Measurements from ENCODE around the gene MOB3A. TPM values are rescaled to one million over a fixed set of nuclear protein-coding genes. Genes with fewer than 3 reads are reported as not detected.

Gene MOB3A
- total RNA-seq, 2 donors from 2014 or later = 37.8 to 50.9 TPM

DNA sequence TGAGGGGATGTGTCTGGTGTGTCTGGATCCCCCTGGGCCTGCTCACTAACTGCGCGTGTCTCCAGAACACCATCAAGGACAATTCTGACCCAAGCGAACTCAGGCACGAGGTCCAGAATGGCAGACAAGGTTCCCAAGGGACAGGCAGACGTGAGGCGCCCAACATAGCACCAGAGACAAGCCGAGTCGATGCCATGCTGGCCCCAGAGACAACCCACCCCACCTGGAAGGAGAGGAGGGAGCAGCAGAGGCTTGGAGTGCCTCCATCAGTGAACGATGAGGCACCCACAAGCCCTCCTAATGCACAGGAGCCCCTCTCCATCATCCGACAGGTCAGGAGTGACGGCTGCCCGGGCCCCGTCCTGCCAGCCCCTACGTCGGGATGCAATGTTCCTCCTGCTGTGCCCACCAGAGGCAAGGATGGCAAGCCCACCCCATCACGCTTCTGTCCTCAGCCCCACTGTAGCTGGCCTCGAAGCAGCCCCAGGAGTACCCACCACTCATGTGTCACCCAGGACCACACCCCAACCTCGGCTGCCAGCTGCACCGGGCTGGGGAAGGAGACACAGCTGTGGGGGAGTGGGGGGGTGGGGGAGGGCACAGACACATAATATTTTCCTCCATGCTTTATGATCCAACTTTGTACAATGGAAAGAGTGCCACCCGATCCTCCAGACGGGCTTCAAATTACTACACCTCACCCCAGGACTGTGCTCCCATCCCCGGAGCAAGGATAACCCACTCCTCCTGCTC, 43.4 kb upstream of the MOB3A start:
- Histone ChIP-seq H3K4me3 (no peak overlapping the region), H3K4me1 (ENCODE audit: control insufficient read depth in 1 of 2, low read depth in 2 of 2) (no peaks in the 10 kb centered on the region), H3K9me3 (no peaks in the 10 kb centered on the region), H3K36me3 (peaks cover 26% of the 10 kb centered on the region), H3K27ac (no peak overlapping the region), H3K27me3 (replicated peaks; ENCODE audit: insufficient read depth) (no peaks in the 10 kb centered on the region)
- TF ChIP-seq, protein P1, sequence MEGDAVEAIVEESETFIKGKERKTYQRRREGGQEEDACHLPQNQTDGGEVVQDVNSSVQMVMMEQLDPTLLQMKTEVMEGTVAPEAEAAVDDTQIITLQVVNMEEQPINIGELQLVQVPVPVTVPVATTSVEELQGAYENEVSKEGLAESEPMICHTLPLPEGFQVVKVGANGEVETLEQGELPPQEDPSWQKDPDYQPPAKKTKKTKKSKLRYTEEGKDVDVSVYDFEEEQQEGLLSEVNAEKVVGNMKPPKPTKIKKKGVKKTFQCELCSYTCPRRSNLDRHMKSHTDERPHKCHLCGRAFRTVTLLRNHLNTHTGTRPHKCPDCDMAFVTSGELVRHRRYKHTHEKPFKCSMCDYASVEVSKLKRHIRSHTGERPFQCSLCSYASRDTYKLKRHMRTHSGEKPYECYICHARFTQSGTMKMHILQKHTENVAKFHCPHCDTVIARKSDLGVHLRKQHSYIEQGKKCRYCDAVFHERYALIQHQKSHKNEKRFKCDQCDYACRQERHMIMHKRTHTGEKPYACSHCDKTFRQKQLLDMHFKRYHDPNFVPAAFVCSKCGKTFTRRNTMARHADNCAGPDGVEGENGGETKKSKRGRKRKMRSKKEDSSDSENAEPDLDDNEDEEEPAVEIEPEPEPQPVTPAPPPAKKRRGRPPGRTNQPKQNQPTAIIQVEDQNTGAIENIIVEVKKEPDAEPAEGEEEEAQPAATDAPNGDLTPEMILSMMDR (IDR thresholded peaks at IDR 0.05) = no peak
- ATAC-seq (ENCODE audit: insufficient number of reproducible peaks, low FRiP score, low read depth) (no peak), DNase-seq (ENCODE audit: low spot score) (no peak)

DNA sequence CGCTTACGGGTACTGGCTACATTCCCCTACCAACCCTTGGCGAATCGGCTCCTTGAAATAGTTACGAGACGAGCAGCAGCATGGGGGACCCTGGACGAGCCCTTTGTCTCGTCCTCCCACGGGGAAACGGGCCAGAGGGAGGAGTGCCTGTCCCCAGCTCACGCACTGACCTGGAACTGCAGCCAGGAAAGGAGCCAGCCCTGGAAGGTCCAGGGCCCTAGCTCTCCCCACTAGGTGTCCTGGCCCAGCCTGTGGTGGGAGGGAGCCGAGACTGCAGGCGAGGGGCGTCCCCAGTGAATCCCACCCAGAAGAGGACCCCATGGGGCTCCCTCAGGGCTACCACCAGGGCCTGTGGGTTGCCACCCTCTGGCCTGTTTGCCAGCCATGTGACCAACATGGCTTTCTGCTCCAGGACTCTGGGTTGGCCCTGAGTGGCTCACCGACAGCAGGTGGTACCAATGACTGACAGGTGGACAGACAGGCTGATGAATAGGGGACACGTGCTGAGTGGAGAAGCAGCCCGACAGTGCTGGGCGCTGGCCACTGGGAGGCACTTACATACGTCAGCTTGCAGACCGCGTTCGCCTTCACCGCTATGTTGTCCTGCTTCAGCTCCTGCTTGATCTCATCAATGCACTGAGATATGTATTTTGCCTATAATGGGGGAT, 42.1 kb upstream of the MOB3A start:
- H3K4me1 ChIP-seq (ENCODE audit: control insufficient read depth in 1 of 2, low read depth in 2 of 2) = no peaks in the 10 kb centered on the region
- no peaks in the 10 kb centered on the region for H3K27me3 ChIP-seq (replicated peaks; ENCODE audit: insufficient read depth)
- peaks cover 26% of the 10 kb centered on the region for H3K36me3 ChIP-seq
- H3K27ac ChIP-seq = no peak overlapping the region
- H3K9me3 ChIP-seq = no peaks in the 10 kb centered on the region
- TF ChIP-seq, protein P1 (IDR thresholded peaks at IDR 0.05) = no peak
- no peak for DNase-seq (ENCODE audit: low spot score)
- ATAC-seq (ENCODE audit: insufficient number of reproducible peaks, low FRiP score, low read depth) = no peak
- H3K4me3 ChIP-seq = no peak overlapping the region

DNA sequence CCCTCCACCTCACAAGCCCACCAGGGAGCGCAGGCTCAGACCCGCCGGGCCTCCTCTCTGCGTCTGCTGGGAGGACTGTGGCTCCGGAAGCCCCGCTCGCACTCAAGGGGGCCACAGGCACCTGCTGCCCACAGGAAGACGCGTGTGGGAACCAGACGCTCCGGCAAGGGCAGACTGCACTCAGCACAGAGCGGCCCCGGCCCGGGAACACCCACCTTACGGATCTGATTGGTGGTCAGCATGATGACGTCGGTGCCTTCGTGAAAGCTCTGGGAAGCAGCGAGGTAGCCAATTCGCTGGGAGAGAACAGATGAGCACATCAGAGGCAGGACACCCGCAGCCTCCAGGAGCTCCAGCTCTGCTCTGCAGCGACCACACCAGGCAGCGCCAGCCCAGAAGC, 40.7 kb upstream of the MOB3A start:
- Histone ChIP-seq H3K4me1 (ENCODE audit: control insufficient read depth in 1 of 2, low read depth in 2 of 2) (no peaks in the 10 kb centered on the region), H3K27me3 (replicated peaks; ENCODE audit: insufficient read depth) (no peaks in the 10 kb centered on the region), H3K36me3 (peaks cover 35% of the 10 kb centered on the region), H3K4me3 (no peak overlapping the region), H3K9me3 (no peaks in the 10 kb centered on the region), H3K27ac (no peak overlapping the region)
- TF ChIP-seq, protein P1 (IDR thresholded peaks at IDR 0.05) = no peak
- ATAC-seq (ENCODE audit: insufficient number of reproducible peaks, low FRiP score, low read depth) = no peak
- no peak for DNase-seq (ENCODE audit: low spot score)

DNA sequence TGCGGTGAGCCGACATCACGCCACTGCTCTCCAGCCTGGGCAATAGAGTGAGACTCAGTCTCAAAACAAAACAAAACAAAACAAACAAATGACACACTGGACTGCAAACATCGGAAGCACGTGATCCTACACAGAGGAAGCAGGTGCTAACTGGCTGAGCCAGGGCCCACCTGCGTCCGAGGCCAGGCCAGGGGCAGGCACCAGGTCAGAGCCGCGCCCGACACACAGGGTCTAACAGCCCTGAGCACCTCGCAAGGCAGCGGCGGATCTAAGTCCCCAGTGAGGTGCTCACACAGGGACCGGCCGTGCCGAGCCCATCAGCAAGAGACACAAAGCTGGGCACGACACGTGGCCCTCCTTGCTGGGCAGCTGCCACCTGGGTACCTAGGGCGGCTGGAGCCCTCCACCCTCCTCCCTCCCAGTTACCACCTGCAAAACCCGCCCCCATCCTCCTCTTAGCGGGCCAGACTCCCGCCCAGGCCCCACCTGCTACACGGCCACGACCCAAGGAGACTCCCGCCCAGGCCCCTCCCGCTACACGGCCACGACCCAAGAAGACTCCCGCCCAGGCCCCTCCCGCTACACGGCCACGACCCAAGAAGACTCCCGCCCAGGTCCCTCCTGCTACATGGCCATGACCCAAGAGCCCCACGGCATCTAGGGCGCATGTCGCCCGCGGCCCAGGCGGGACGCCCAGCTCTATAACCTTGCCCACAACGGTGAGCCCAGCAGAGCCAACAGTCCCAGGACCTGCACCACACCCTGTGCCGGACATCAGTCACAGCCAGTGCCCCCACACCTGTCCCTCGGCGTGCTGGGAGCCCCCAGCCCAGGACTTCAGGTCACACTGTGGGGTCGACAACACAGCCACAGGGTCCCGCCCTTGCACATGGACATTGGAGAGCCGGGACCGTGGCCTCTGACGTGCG, 39.6 kb upstream of the MOB3A start:
- Histone ChIP-seq H3K4me1 (ENCODE audit: control insufficient read depth in 1 of 2, low read depth in 2 of 2) (no peaks in the 10 kb centered on the region), H3K4me3 (no peak overlapping the region), H3K27me3 (replicated peaks; ENCODE audit: insufficient read depth) (no peaks in the 10 kb centered on the region), H3K27ac (no peak overlapping the region), H3K9me3 (no peaks in the 10 kb centered on the region), H3K36me3 (peaks cover 39% of the 10 kb centered on the region)
- TF ChIP-seq, protein P1 (IDR thresholded peaks at IDR 0.05) = no peak
- DNase-seq (ENCODE audit: low spot score) = no peak
- no peak for ATAC-seq (ENCODE audit: insufficient number of reproducible peaks, low FRiP score, low read depth)
